HG03103 (cell line): ENCODE measurements around the gene BCO2.

Source experiments
- ATAC-seq: cut with Tn5 transposase; IDR thresholded peaks from one replicate; pipeline ENCODE4 v1.9.1; 2021; ENCODE audit warnings: low read depth; ENCODE audit not compliant: unreplicated experiment

Gene BCO2

GRCh38 chr11:112213753-112214152 is 38.4 kb downstream of the BCO2 start:
- ATAC-seq: no peak

GRCh38 chr11:112215621-112216020 is 40.3 kb downstream of the BCO2 start:
- no peak for ATAC-seq

GRCh38 chr11:112216561-112217105 is 41.3 kb downstream of the BCO2 start:
- no peak for ATAC-seq

- ATAC-seq: peak; percentile 90
Measured at GRCh38 chr11:112219476-112220232, 44.3 kb downstream of the BCO2 start.

GRCh38 chr11:112221274-112221835 is 46.0 kb downstream of the BCO2 start:
- ATAC-seq: no peak

GRCh38 chr11:112222303-112222702 is 47.0 kb downstream of the BCO2 start:
- ATAC-seq: no peak

- no peak for ATAC-seq
Measured at GRCh38 chr11:112223121-112223520, 47.8 kb downstream of the BCO2 start.

GRCh38 chr11:112223754-112224532 is 48.6 kb downstream of the BCO2 start:
- no peak for ATAC-seq

- ATAC-seq: no peak
Measured at GRCh38 chr11:112225753-112226061, 50.4 kb downstream of the BCO2 start.

GRCh38 chr11:112226062-112226830 is 50.9 kb downstream of the BCO2 start, which contains the start of gene PTS:
TSS of gene PTS (plus strand) at chr11:112226428. CDS start at chr11:112226444, 16 bp downstream.
- peak; percentile 92 for ATAC-seq

GRCh38 chr11:112226831-112227401 is 51.6 kb downstream of the BCO2 start:
- peak; percentile 35 for ATAC-seq

GRCh38 chr11:112227471-112227870 is 52.2 kb downstream of the BCO2 start:
- no peak for ATAC-seq

GRCh38 chr11:112228706-112229105 is 53.4 kb downstream of the BCO2 start:
- ATAC-seq: no peak

- no peak for ATAC-seq
Measured at GRCh38 chr11:112229159-112229558, 53.8 kb downstream of the BCO2 start.

GRCh38 chr11:112229746-112230433 is 54.6 kb downstream of the BCO2 start:
- ATAC-seq: no peak

- ATAC-seq: no peak
Measured at GRCh38 chr11:112231952-112232351, 56.6 kb downstream of the BCO2 start.

- peak; percentile 66 for ATAC-seq
Measured at GRCh38 chr11:112235750-112236390, 60.6 kb downstream of the BCO2 start.

GRCh38 chr11:112237451-112237850 is 62.1 kb downstream of the BCO2 start:
- ATAC-seq: no peak

GRCh38 chr11:112238041-112238440 is 62.7 kb downstream of the BCO2 start:
- no peak for ATAC-seq
